ENCODE measurements around the gene COMMD6. TPM values are rescaled to one million over a fixed set of nuclear protein-coding genes. Genes with fewer than 3 reads are reported as not detected.

Gene COMMD6
- total and polyA plus RNA-seq, 12 donors, result 60.7 to 599 (median 317) TPM

- intact Hi-C loops (cut with DNase I), result loop anchor here in 1 of 2 donors (10.0 kb wide), 1 partner anchor 56 kb away; the partner anchor contains the start of gene TBC1D4
- H3K4me3 ChIP-seq, result no peak overlapping the region
- DNase-seq, result no peak
- no peaks in the 10 kb centered on the region for H3K9me3 ChIP-seq (replicated peaks in 1 of 3)
- TF ChIP-seq CTCF (IDR thresholded peaks at IDR 0.05) (no peak), POLR2A (IDR thresholded peaks at IDR 0.05) (no peak)
- H3K36me3 ChIP-seq (replicated peaks in 1 of 2), result no peaks in the 10 kb centered on the region
- no peaks in the 10 kb centered on the region for H3K27me3 ChIP-seq
- peaks cover 0 to 55% of the 10 kb centered on the region in 2 donors for H3K4me1 ChIP-seq (replicated peaks in 1 of 2)
- WGBS, 4 donors, result 50 to 66% (median 54%) methylated on average over 4 of the region's 4 CpGs
- peak overlapping the region; percentile 29 to 61 (median 52) for H3K27ac ChIP-seq
Measured at GRCh38 chr13:75541287-75541686, 3.6 kb upstream of the COMMD6 start.

GRCh38 chr13:75533861-75534260 is 3.8 kb downstream of the COMMD6 start:
- TF ChIP-seq POLR2A (IDR thresholded peaks at IDR 0.05) (no peak), CTCF (IDR thresholded peaks at IDR 0.05) (no peak)
- DNase-seq, result no peak
- H3K4me1 ChIP-seq (replicated peaks in 1 of 2), result peaks cover 0 to 64% of the 10 kb centered on the region in 2 donors
- 56 to 61% (median 57%) methylated on average over 1 of the region's 1 CpG for WGBS, 4 donors
- H3K36me3 ChIP-seq (replicated peaks in 1 of 2), result peaks cover 0 to 3% of the 10 kb centered on the region in 2 donors
- H3K4me3 ChIP-seq, result no peak overlapping the region
- no peaks in the 10 kb centered on the region for H3K9me3 ChIP-seq (replicated peaks in 1 of 3)
- no peaks in the 10 kb centered on the region for H3K27me3 ChIP-seq
- intact Hi-C loops (cut with DNase I), result no loop called here
- H3K27ac ChIP-seq, result no peak overlapping the region

- Histone ChIP-seq H3K4me1 (replicated peaks in 1 of 2) (peaks cover 0 to 41% of the 10 kb centered on the region in 2 donors), H3K36me3 (replicated peaks in 1 of 2) (peaks cover 0 to 3% of the 10 kb centered on the region in 2 donors), H3K27ac (no peak overlapping the region), H3K9me3 (replicated peaks in 1 of 3) (no peaks in the 10 kb centered on the region), H3K4me3 (no peak overlapping the region), H3K27me3 (no peaks in the 10 kb centered on the region)
- intact Hi-C loops (cut with DNase I), result no loop called here
- no peak for TF ChIP-seq CTCF (IDR thresholded peaks at IDR 0.05)
- no peak for TF ChIP-seq POLR2A (IDR thresholded peaks at IDR 0.05)
- no peak for DNase-seq
Measured at GRCh38 chr13:75530549-75530961, 7.1 kb downstream of the COMMD6 start.

GRCh38 chr13:75521956-75522355 is 15.7 kb downstream of the COMMD6 start:
- H3K4me1 ChIP-seq (replicated peaks in 1 of 2), result no peaks in the 10 kb centered on the region
- intact Hi-C loops (cut with DNase I), result no loop called here
- no peaks in the 10 kb centered on the region for H3K27me3 ChIP-seq
- no peak for DNase-seq
- WGBS, 4 donors, result 78 to 95% (median 83%) methylated on average over 3 of the region's 3 CpGs
- H3K36me3 ChIP-seq (replicated peaks in 1 of 2), result no peaks in the 10 kb centered on the region
- no peaks in the 10 kb centered on the region for H3K9me3 ChIP-seq (replicated peaks in 1 of 3)
- no peak overlapping the region for H3K27ac ChIP-seq
- TF ChIP-seq POLR2A (IDR thresholded peaks at IDR 0.05) (no peak), CTCF (IDR thresholded peaks at IDR 0.05) (no peak)
- H3K4me3 ChIP-seq, result no peak overlapping the region

All from adrenal gland (tissue), 12 donors.